HepG2 (cell line): ENCODE measurements around the gene MALRD1. TPM values are rescaled to one million over a fixed set of nuclear protein-coding genes. Genes with fewer than 3 reads are reported as not detected.

Source experiments
- ATAC-seq: fragments of 200-7000 bp; cut with Tn5 transposase; 3 replicates; pipeline ENCODE4 v1.9.1; 2020; ENCODE audit warnings: mild to moderate bottlenecking, moderate library complexity
- BruUV-seq: library from RNA; stranded (reverse); fragments of 400-500 nt; replicated peaks from 2 replicates; lab custom pipeline; 2021; lab: Mats Ljungman, UMichigan
- CTCF ChIA-PET: fragments of 300-600 bp; formaldehyde crosslinking; extraction: SDS; loops from one replicate; lab custom pipeline; 2021; ENCODE audit warnings: low total read pairs, inconsistent platforms, low intra/inter-chr PET ratio; lab: Yijun Ruan, JAX
- POLR2A ChIA-PET: fragments of 350-600 bp; sonication (Branson Sonifier 250); formaldehyde crosslinking; loops from one replicate; lab custom pipeline; 2020; ENCODE audit warnings: antibody characterized with exemption, inconsistent platforms; lab: Yijun Ruan, JAX
- DNase-seq: peaks from one replicate; pipeline ENCODE4 v3.0.0-alpha.2; 2015; ENCODE audit warnings: low spot score
- FAIRE-seq: peaks from 3 replicates; lab custom pipeline; 2011; peaks lifted over from hg19 to GRCh38; lab: Jason Lieb, UNC
- H2AFZ ChIP-seq: one replicate; pipeline ENCODE4 v1.6.1; 2011; ENCODE audit warnings: low read length, inconsistent platforms
- H3K27ac ChIP-seq: fragments of 300-600 bp; 3 replicates; pipeline ENCODE4 v1.8.0; 2011; ENCODE audit warnings: mixed run types, mild to moderate bottlenecking, mixed read lengths, low read length, inconsistent platforms; ENCODE audit not compliant: insufficient read depth; ENCODE audit errors: extremely low read length
- H3K27me3 ChIP-seq, 2 experiments: fragments of 200-600 bp in 1 of 2; 2 replicates in 1 of 2; 3 replicates in 1 of 2; pipeline versions ENCODE4 v1.6.0 to v1.8.0; 2011; ENCODE audit warnings: low read length in 2 of 2, mild to moderate bottlenecking in 2 of 2, moderate library complexity in 2 of 2, inconsistent platforms in 1 of 2; ENCODE audit not compliant: insufficient read depth in 2 of 2, control insufficient read depth in 1 of 2
- H3K36me3 ChIP-seq, 2 experiments: fragments of 200-600 bp in 1 of 2; replicated peaks in 1 of 2; 2 replicates in 1 of 2; 3 replicates in 1 of 2; pipeline versions ENCODE4 v1.5.1 to v1.8.0; 2011; ENCODE audit warnings: low read length in 2 of 2, inconsistent platforms in 1 of 2; ENCODE audit not compliant: insufficient read depth in 2 of 2, control insufficient read depth in 1 of 2
- H3K4me1 ChIP-seq: 2 replicates; pipeline ENCODE4 v1.5.1; 2012; ENCODE audit warnings: low read length, inconsistent platforms; ENCODE audit not compliant: insufficient read depth
- H3K4me2 ChIP-seq: 2 replicates; pipeline ENCODE4 v1.6.0; 2011; ENCODE audit warnings: low read depth, low read length, inconsistent platforms
- H3K4me3 ChIP-seq, 3 experiments: fragments of 200-600 bp in 1 of 3; sonication (generic), shearing (Covaris generic) in 1 of 3; replicated peaks in 1 of 3; 2 replicates each; pipeline ENCODE4 v1.5.1; 2011 to 2016; ENCODE audit warnings: low read length in 3 of 3, inconsistent platforms in 2 of 3, low read depth in 2 of 3, mild to moderate bottlenecking in 2 of 3, control low read depth in 1 of 3, mixed read lengths in 1 of 3; ENCODE audit not compliant: insufficient read depth in 1 of 3
- H3K79me2 ChIP-seq: one replicate; pipeline ENCODE4 v1.6.1; 2011; ENCODE audit warnings: low read length, inconsistent platforms; ENCODE audit not compliant: insufficient read depth
- H3K9ac ChIP-seq: 2 replicates; pipeline ENCODE4 v1.6.0; 2011; ENCODE audit warnings: mild to moderate bottlenecking, low read depth, low read length, inconsistent platforms; ENCODE audit not compliant: insufficient read depth
- H3K9me3 ChIP-seq: 2 replicates; pipeline ENCODE4 v1.5.1; 2012; ENCODE audit warnings: mild to moderate bottlenecking, low read length
- H4K20me1 ChIP-seq: 2 replicates; pipeline ENCODE4 v1.6.0; 2011; ENCODE audit warnings: inconsistent platforms, mild to moderate bottlenecking, low read length, moderate library complexity; ENCODE audit not compliant: insufficient read depth
- ETV6 ChIP-seq: sonication (generic); formaldehyde crosslinking; conservative IDR thresholded peaks from 2 replicates; pipeline ENCODE4 v1.4.0; 2020; ENCODE audit warnings: missing genetic modification reagents
- NFE2 ChIP-seq: sonication (generic); formaldehyde crosslinking; IDR thresholded peaks from 2 replicates; pipeline ENCODE4 v1.4.0; 2020; ENCODE audit warnings: missing genetic modification reagents
- NR2F2 ChIP-seq: IDR thresholded peaks from 2 replicates; pipeline ENCODE4 v1.6.1; 2012; ENCODE audit warnings: low read depth, inconsistent platforms, borderline replicate concordance
- SRSF4 ChIP-seq: fragments of 200-400 bp; formaldehyde crosslinking; IDR thresholded peaks from one replicate; pipeline ENCODE4 v1.6.1; 2018; ENCODE audit warnings: mild to moderate bottlenecking, low read depth, low read length, moderate library complexity; ENCODE audit not compliant: poor library complexity, severe bottlenecking
- ZNF331 ChIP-seq: sonication (generic); formaldehyde crosslinking; IDR thresholded peaks from 2 replicates; pipeline ENCODE4 v1.4.0; 2020; ENCODE audit warnings: missing genetic modification reagents
- ZNF354B ChIP-seq: sonication (generic); formaldehyde crosslinking; IDR thresholded peaks from 2 replicates; pipeline ENCODE4 v1.8.0; 2022; ENCODE audit warnings: mild to moderate bottlenecking, missing genetic modification reagents
- WGBS: methylation state at CpG from one replicate; pipeline ENCODE4 v1.1.6; 2017; ENCODE audit warnings: low lambda C conversion rate; 5-methylcytosine and 5-hydroxymethylcytosine counted together
- in situ Hi-C: cut with HindIII; loops from 2 replicates; pipeline ENCODE4 v1.10.0; 2017; ENCODE audit warnings: low pct_unique_long_range_greater_than_20kb; ENCODE audit not compliant: extremely low pct_ligation_motif_present
- intact Hi-C: fragments of 100-400 bp; cut with micrococcal nuclease; formaldehyde crosslinking; loops from one replicate; pipeline ENCODE4 v1.10.0; 2022; ENCODE audit not compliant: unreplicated experiment
- polyA plus RNA-seq, 8 experiments: library from polyadenylated mRNA; depleted of rRNA in 3 of 8; stranded (reverse) in 7 of 8; unstranded in 1 of 8; fragments of >200 nt; fragmentation: Illumina TruSeq in 4 of 8; extraction: Trizol in 4 of 8; gene quantifications; 2 replicates each; pipeline versions ENCODE4 v1.2.1 to v1.2.3, GENCODE V29; 2011 to 2016; ENCODE audit warnings: low read depth in 4 of 8, missing spikeins in 1 of 8, mixed read lengths in 1 of 8; ENCODE audit not compliant: insufficient read depth in 1 of 8
- total RNA-seq, 5 experiments: library from RNA; depleted of rRNA; stranded (reverse); fragments of >200 nt; fragmentation: Illumina TruSeq; extraction: Trizol; gene quantifications; 2 replicates each; pipeline ENCODE4 v1.2.3, GENCODE V29; 2016; ENCODE audit warnings: low read depth in 1 of 5
- TF ChIP-seq, protein P1 (sequence below): sonication (generic); formaldehyde crosslinking; IDR thresholded peaks from 2 replicates; pipeline ENCODE4 v1.4.0; 2020; ENCODE audit warnings: missing genetic modification reagents

MALRD1 gene
- total and polyA plus RNA-seq, 2 of the 13 experiments (the other 11 are each of a cell fraction or from before 2014, with no cell fraction given) = 5.7 to 15.4 TPM

DNA sequence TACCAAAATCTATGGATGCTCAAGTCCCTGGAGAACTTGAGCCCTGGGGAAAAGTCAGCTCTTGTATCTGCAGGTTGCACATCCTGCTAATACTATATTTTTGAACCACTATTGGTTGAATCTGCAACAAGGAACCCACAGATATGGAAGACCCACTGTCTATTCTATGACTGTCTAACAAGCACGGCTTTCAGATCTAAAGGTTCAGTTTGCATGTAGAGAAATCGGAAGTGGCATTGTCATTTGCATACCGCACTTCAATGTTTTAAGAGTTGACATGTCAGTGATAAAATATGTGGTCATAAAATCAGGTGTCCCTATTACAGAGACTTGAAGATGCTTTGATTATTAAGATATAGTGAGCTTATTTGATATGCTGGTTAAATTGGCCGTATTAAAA is 95.6 kb downstream of the MALRD1 start:
- Histone ChIP-seq H3K4me3 (no peak overlapping the region), H3K79me2 (no peaks in the 10 kb centered on the region), H4K20me1 (no peaks in the 10 kb centered on the region), H3K9me3 (no peaks in the 10 kb centered on the region), H2AFZ (no peak overlapping the region), H3K4me2 (no peak overlapping the region), H3K36me3 (no peaks in the 10 kb centered on the region), H3K4me1 (no peaks in the 10 kb centered on the region), H3K27me3 (no peaks in the 10 kb centered on the region; a peak in 1 of 5 replicates), H3K27ac (no peak overlapping the region), H3K9ac (no peak overlapping the region)
- no TSS peak for BruUV-seq
- ChIA-PET POLR2A (no interaction called here), CTCF (no interaction called here)
- no peak for ATAC-seq
- intact Hi-C loops = no loop called here
- no peak for FAIRE-seq
- 18% methylated on average over 4 of the region's 4 CpGs for WGBS
- TF ChIP-seq ETV6 = no peak
- TF ChIP-seq NR2F2 = no peak
- TF ChIP-seq SRSF4 = no peak
- TF ChIP-seq, protein P1, sequence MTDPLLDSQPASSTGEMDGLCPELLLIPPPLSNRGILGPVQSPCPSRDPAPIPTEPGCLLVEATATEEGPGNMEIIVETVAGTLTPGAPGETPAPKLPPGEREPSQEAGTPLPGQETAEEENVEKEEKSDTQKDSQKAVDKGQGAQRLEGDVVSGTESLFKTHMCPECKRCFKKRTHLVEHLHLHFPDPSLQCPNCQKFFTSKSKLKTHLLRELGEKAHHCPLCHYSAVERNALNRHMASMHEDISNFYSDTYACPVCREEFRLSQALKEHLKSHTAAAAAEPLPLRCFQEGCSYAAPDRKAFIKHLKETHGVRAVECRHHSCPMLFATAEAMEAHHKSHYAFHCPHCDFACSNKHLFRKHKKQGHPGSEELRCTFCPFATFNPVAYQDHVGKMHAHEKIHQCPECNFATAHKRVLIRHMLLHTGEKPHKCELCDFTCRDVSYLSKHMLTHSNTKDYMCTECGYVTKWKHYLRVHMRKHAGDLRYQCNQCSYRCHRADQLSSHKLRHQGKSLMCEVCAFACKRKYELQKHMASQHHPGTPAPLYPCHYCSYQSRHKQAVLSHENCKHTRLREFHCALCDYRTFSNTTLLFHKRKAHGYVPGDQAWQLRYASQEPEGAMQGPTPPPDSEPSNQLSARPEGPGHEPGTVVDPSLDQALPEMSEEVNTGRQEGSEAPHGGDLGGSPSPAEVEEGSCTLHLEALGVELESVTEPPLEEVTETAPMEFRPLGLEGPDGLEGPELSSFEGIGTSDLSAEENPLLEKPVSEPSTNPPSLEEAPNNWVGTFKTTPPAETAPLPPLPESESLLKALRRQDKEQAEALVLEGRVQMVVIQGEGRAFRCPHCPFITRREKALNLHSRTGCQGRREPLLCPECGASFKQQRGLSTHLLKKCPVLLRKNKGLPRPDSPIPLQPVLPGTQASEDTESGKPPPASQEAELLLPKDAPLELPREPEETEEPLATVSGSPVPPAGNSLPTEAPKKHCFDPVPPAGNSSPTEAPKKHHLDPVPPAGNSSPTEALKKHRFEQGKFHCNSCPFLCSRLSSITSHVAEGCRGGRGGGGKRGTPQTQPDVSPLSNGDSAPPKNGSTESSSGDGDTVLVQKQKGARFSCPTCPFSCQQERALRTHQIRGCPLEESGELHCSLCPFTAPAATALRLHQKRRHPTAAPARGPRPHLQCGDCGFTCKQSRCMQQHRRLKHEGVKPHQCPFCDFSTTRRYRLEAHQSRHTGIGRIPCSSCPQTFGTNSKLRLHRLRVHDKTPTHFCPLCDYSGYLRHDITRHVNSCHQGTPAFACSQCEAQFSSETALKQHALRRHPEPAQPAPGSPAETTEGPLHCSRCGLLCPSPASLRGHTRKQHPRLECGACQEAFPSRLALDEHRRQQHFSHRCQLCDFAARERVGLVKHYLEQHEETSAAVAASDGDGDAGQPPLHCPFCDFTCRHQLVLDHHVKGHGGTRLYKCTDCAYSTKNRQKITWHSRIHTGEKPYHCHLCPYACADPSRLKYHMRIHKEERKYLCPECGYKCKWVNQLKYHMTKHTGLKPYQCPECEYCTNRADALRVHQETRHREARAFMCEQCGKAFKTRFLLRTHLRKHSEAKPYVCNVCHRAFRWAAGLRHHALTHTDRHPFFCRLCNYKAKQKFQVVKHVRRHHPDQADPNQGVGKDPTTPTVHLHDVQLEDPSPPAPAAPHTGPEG = no peak
- no peak for TF ChIP-seq ZNF354B (CRISPR knock-in tag)
- no peak for TF ChIP-seq NFE2 (CRISPR knock-in tag)
- no peak for TF ChIP-seq ZNF331
- DNase-seq = no peak
- in situ Hi-C loops = no loop called here
